CD8-positive, alpha-beta memory T cell (primary cell): ENCODE results near the gene MRPL41. TPM values are rescaled to one million over a fixed set of nuclear protein-coding genes. Genes with fewer than 3 reads are reported as not detected.

ENCODE experiments used
- CTCF ChIA-PET: fragments of 350-600 bp; sonication (Branson Sonifier 250); formaldehyde crosslinking; loops from one replicate; lab custom pipeline; 2021; ENCODE audit warnings: antibody characterized with exemption; lab: Charles Lee
- POLR2A ChIA-PET: fragments of 350-600 bp; sonication (Branson Sonifier 250); formaldehyde crosslinking; loops from one replicate; lab custom pipeline; 2021; ENCODE audit warnings: antibody characterized with exemption; lab: Charles Lee
- DNase-seq, 5 donors: peaks; one replicate each; pipeline versions ENCODE4 v3.0.0 to v3.0.0-alpha.2; 2020 to 2022; ENCODE audit warnings: mixed read lengths in 1 of 5
- H3K27ac ChIP-seq: one replicate; pipeline ENCODE4 v1.7.0; 2013; ENCODE audit warnings: low read depth, mild to moderate bottlenecking, low read length, moderate library complexity
- H3K27me3 ChIP-seq: 2 replicates; pipeline ENCODE4 v1.7.0; 2013; ENCODE audit warnings: low read length, mild to moderate bottlenecking; ENCODE audit not compliant: insufficient read depth, poor library complexity, severe bottlenecking
- H3K36me3 ChIP-seq: 2 replicates; pipeline ENCODE4 v1.7.0; 2013; ENCODE audit warnings: mild to moderate bottlenecking, low read length, moderate library complexity; ENCODE audit not compliant: insufficient read depth
- H3K4me1 ChIP-seq: 2 replicates; pipeline ENCODE4 v1.7.0; 2013; ENCODE audit warnings: mild to moderate bottlenecking, low read length, moderate library complexity; ENCODE audit not compliant: insufficient read depth
- H3K4me3 ChIP-seq: 2 replicates; pipeline ENCODE4 v1.7.0; 2013; ENCODE audit warnings: mild to moderate bottlenecking, low read length
- H3K9me3 ChIP-seq: 2 replicates; pipeline ENCODE4 v1.7.0; 2013; ENCODE audit warnings: mild to moderate bottlenecking, low read length
- H3K27ac Mint-ChIP-seq, 8 donors: one replicate each; pipeline ENCODE4 v1.8.0; 2020 to 2021; ENCODE audit warnings: mixed read lengths in 8 of 8, mild to moderate bottlenecking in 6 of 8, inconsistent platforms in 3 of 8, moderate library complexity in 3 of 8
- H3K27me3 Mint-ChIP-seq, 2 donors: one replicate each; pipeline ENCODE4 v1.8.0; 2020 to 2021; ENCODE audit warnings: mixed read lengths in 2 of 2, mild to moderate bottlenecking in 1 of 2, moderate library complexity in 1 of 2
- H3K36me3 Mint-ChIP-seq, 3 donors: one replicate each; pipeline ENCODE4 v1.8.0; 2020 to 2021; ENCODE audit warnings: mixed read lengths in 3 of 3, inconsistent platforms in 1 of 3, mild to moderate bottlenecking in 1 of 3
- H3K4me1 Mint-ChIP-seq, 3 donors: one replicate each; pipeline ENCODE4 v1.8.0; 2020 to 2021; ENCODE audit warnings: mixed read lengths in 3 of 3, inconsistent platforms in 1 of 3, mild to moderate bottlenecking in 1 of 3
- H3K4me3 Mint-ChIP-seq, 7 donors: one replicate each; pipeline ENCODE4 v1.8.0; 2020 to 2021; ENCODE audit warnings: mixed read lengths in 7 of 7, mild to moderate bottlenecking in 6 of 7, moderate library complexity in 4 of 7, inconsistent platforms in 2 of 7
- H3K9me3 Mint-ChIP-seq, 5 donors: one replicate each; pipeline ENCODE4 v1.8.0; 2020 to 2022; ENCODE audit warnings: mixed read lengths in 5 of 5, mild to moderate bottlenecking in 3 of 5, moderate library complexity in 2 of 5, inconsistent platforms in 1 of 5
- polyA plus RNA-seq: library from polyadenylated mRNA; unstranded; fragments of 300-500 nt; fragmentation: Illumina TruSeq; gene quantifications from one replicate; pipeline ENCODE4 v1.2.3, GENCODE V29; 2021
- total RNA-seq, 2 experiments: library from RNA; stranded (reverse); gene quantifications; one replicate each; pipeline ENCODE4 v1.2.3, GENCODE V29; 2021

Gene MRPL41
- total and polyA plus RNA-seq, 3 experiments from 2014 or later = 44.9 to 68.2 (median 65.9) TPM

GRCh38 chr9:137540536-137540935 lies 11.1 kb upstream of the MRPL41 start:
- H3K9me3 ChIP-seq = no peaks in the 10 kb centered on the region
- CTCF ChIA-PET = no interaction called here
- Mint-ChIP-seq H3K36me3 (no peaks in the 10 kb centered on the region), H3K27ac (no peak overlapping the region), H3K4me3 (no peak overlapping the region), H3K27me3 (no peaks in the 10 kb centered on the region), H3K9me3 (peaks cover 0 to 5% (median 0%) of the 10 kb centered on the region in 5 donors), H3K4me1 (peaks cover 13 to 17% (median 14%) of the 10 kb centered on the region in 3 donors)
- no peak overlapping the region for H3K4me3 ChIP-seq
- peak in 1 of 5 donors; percentile 30 for DNase-seq
- H3K27ac ChIP-seq = no peak overlapping the region
- H3K4me1 ChIP-seq = peaks cover 7% of the 10 kb centered on the region
- POLR2A ChIA-PET = no interaction called here
- no peaks in the 10 kb centered on the region for H3K27me3 ChIP-seq
- H3K36me3 ChIP-seq = no peaks in the 10 kb centered on the region

GRCh38 chr9:137542486-137542885 lies 9.2 kb upstream of the MRPL41 start:
- Mint-ChIP-seq H3K9me3 (no peaks in the 10 kb centered on the region), H3K27me3 (no peaks in the 10 kb centered on the region), H3K36me3 (no peaks in the 10 kb centered on the region), H3K27ac (no peak overlapping the region), H3K4me3 (no peak overlapping the region), H3K4me1 (peaks cover 0 to 3% (median under 1%) of the 10 kb centered on the region in 3 donors)
- DNase-seq = no peak
- H3K4me1 ChIP-seq = no peaks in the 10 kb centered on the region
- no peak overlapping the region for H3K27ac ChIP-seq
- CTCF ChIA-PET = no interaction called here
- H3K36me3 ChIP-seq = no peaks in the 10 kb centered on the region
- H3K4me3 ChIP-seq = no peak overlapping the region
- H3K27me3 ChIP-seq = no peaks in the 10 kb centered on the region
- POLR2A ChIA-PET = no interaction called here
- H3K9me3 ChIP-seq = no peaks in the 10 kb centered on the region

- Histone ChIP-seq H3K27me3 (no peaks in the 10 kb centered on the region), H3K9me3 (no peaks in the 10 kb centered on the region), H3K27ac (no peak overlapping the region), H3K4me3 (no peak overlapping the region), H3K36me3 (no peaks in the 10 kb centered on the region), H3K4me1 (no peaks in the 10 kb centered on the region)
- no peak for DNase-seq
- Mint-ChIP-seq H3K27me3 (no peaks in the 10 kb centered on the region), H3K4me3 (peak overlapping the region in 1 of 7 donors; percentile 32), H3K27ac (peak overlapping the region in 1 of 8 donors; percentile 36), H3K36me3 (no peaks in the 10 kb centered on the region), H3K4me1 (no peaks in the 10 kb centered on the region), H3K9me3 (no peaks in the 10 kb centered on the region)
- POLR2A ChIA-PET = no interaction called here
- CTCF ChIA-PET = no interaction called here
Observed at GRCh38 chr9:137543237-137543963, 8.3 kb upstream of the MRPL41 start.

GRCh38 chr9:137544176-137544760 lies 7.4 kb upstream of the MRPL41 start:
- Histone ChIP-seq H3K27ac (no peak overlapping the region), H3K9me3 (no peaks in the 10 kb centered on the region), H3K4me3 (no peak overlapping the region), H3K36me3 (no peaks in the 10 kb centered on the region), H3K27me3 (no peaks in the 10 kb centered on the region), H3K4me1 (no peaks in the 10 kb centered on the region)
- no peaks in the 10 kb centered on the region for H3K9me3 Mint-ChIP-seq
- no peaks in the 10 kb centered on the region for H3K4me1 Mint-ChIP-seq
- CTCF ChIA-PET = no interaction called here
- no peaks in the 10 kb centered on the region for H3K36me3 Mint-ChIP-seq
- DNase-seq = no peak
- no peak overlapping the region for H3K4me3 Mint-ChIP-seq
- POLR2A ChIA-PET = no interaction called here
- no peaks in the 10 kb centered on the region for H3K27me3 Mint-ChIP-seq
- H3K27ac Mint-ChIP-seq = peak overlapping the region in 2 of 8 donors; percentile 76 to 82

GRCh38 chr9:137545123-137545522 lies 6.6 kb upstream of the MRPL41 start:
- Mint-ChIP-seq H3K9me3 (no peaks in the 10 kb centered on the region), H3K4me1 (peaks cover 5 to 7% (median 5%) of the 10 kb centered on the region in 3 donors), H3K36me3 (no peaks in the 10 kb centered on the region), H3K27ac (no peak overlapping the region), H3K27me3 (no peaks in the 10 kb centered on the region), H3K4me3 (no peak overlapping the region)
- Histone ChIP-seq H3K36me3 (no peaks in the 10 kb centered on the region), H3K4me3 (no peak overlapping the region), H3K4me1 (peaks cover 8% of the 10 kb centered on the region), H3K27ac (no peak overlapping the region), H3K9me3 (no peaks in the 10 kb centered on the region), H3K27me3 (no peaks in the 10 kb centered on the region)
- ChIA-PET POLR2A (no interaction called here), CTCF (interaction anchor here (1.1 to 1.6 kb wide), 3 partner anchors 8 to 34 kb away, joined by 3 to 4 read pairs (median 4); partner anchors contain the start of gene DPH7)
- DNase-seq = no peak

GRCh38 chr9:137547687-137548543 lies 3.8 kb upstream of the MRPL41 start:
- Mint-ChIP-seq H3K9me3 (no peaks in the 10 kb centered on the region), H3K4me1 (peaks cover 10 to 17% (median 13%) of the 10 kb centered on the region in 3 donors), H3K36me3 (peaks cover 0 to 5% (median 0%) of the 10 kb centered on the region in 3 donors), H3K27me3 (no peaks in the 10 kb centered on the region), H3K27ac (peak overlapping the region in 2 of 8 donors; percentile 26 to 71), H3K4me3 (peak overlapping the region in 3 of 7 donors; percentile 12 to 58 (median 32))
- H3K36me3 ChIP-seq = no peaks in the 10 kb centered on the region
- no peak for DNase-seq
- H3K27me3 ChIP-seq = no peaks in the 10 kb centered on the region
- no peaks in the 10 kb centered on the region for H3K9me3 ChIP-seq
- H3K27ac ChIP-seq = no peak overlapping the region
- H3K4me1 ChIP-seq = peaks cover 14% of the 10 kb centered on the region
- CTCF ChIA-PET = no interaction called here
- H3K4me3 ChIP-seq = no peak overlapping the region
- POLR2A ChIA-PET = no interaction called here

- Histone ChIP-seq H3K27ac (peak within 1 kb of the TSS; percentile 51), H3K36me3 (no peaks in the 10 kb centered on the region), H3K4me3 (peak within 1 kb of the TSS; percentile 55), H3K4me1 (peaks cover 14% of the 10 kb centered on the region), H3K27me3 (no peaks in the 10 kb centered on the region), H3K9me3 (no peaks in the 10 kb centered on the region)
- Mint-ChIP-seq H3K9me3 (no peaks in the 10 kb centered on the region), H3K4me3 (peak within 1 kb of the TSS; percentile 87 to 95 (median 90)), H3K36me3 (peaks cover 0 to 16% (median 3%) of the 10 kb centered on the region in 3 donors), H3K4me1 (peaks cover 10 to 20% (median 13%) of the 10 kb centered on the region in 3 donors), H3K27ac (peak within 1 kb of the TSS; percentile 70 to 92 (median 84)), H3K27me3 (no peaks in the 10 kb centered on the region)
- DNase-seq = peak; percentile 13 to 64 (median 42)
- ChIA-PET POLR2A (no interaction called here), CTCF (interaction anchor here (0.9 to 2.2 kb wide), 3 partner anchors 15 to 29 kb away, joined by 3 to 7 read pairs (median 3); no protein-coding TSS in a partner anchor)
Observed at GRCh38 chr9:137550231-137550621, 1.5 kb upstream of the MRPL41 start, which contains the start of gene PNPLA7. TSS of gene PNPLA7 (minus strand) at chr9:137550402. CDS start at chr9:137550197, 205 bp downstream.
